HG03159 (cell line): ENCODE data around the gene ATAD3A.
"Not testable (repeated sequence)": the region's sequence is repeated elsewhere in the genome, so short reads cannot be mapped to it uniquely, and the experiment has no call there.

Source experiments
- ATAC-seq: cut with Tn5 transposase; IDR thresholded peaks from one replicate; pipeline ENCODE4 v1.9.1; 2021; ENCODE audit warnings: mild to moderate bottlenecking, moderate library complexity; ENCODE audit not compliant: unreplicated experiment

Gene ATAD3A

GRCh38 chr1:1522536-1522935, 10.6 kb downstream of the ATAD3A start:
- ATAC-seq: not testable (repeated sequence)

- not testable (repeated sequence) for ATAC-seq
These were observed 11.3 kb downstream of the ATAD3A start for GRCh38 chr1:1523226-1523625.

GRCh38 chr1:1523651-1524050, 11.7 kb downstream of the ATAD3A start:
- not testable (repeated sequence) for ATAC-seq

- not testable (repeated sequence) for ATAC-seq
These were observed 12.9 kb downstream of the ATAD3A start for GRCh38 chr1:1524750-1525383.

- not testable (repeated sequence) for ATAC-seq
These were observed 14.5 kb downstream of the ATAD3A start for GRCh38 chr1:1526476-1526875.

GRCh38 chr1:1527092-1527816, 15.3 kb downstream of the ATAD3A start:
- no peak for ATAC-seq

GRCh38 chr1:1528301-1529267, 16.6 kb downstream of the ATAD3A start:
- no peak for ATAC-seq

GRCh38 chr1:1529321-1529720, 17.4 kb downstream of the ATAD3A start:
- ATAC-seq: no peak

- no peak for ATAC-seq
These were observed 18.0 kb downstream of the ATAD3A start for GRCh38 chr1:1529936-1530335.

- no peak for ATAC-seq
These were observed 20.0 kb downstream of the ATAD3A start for GRCh38 chr1:1531947-1532346.

GRCh38 chr1:1533176-1533893, 21.4 kb downstream of the ATAD3A start:
- ATAC-seq: not testable (repeated sequence)

- ATAC-seq: not testable (repeated sequence)
These were observed 21.9 kb downstream of the ATAD3A start for GRCh38 chr1:1533894-1534291.

- ATAC-seq: no peak
These were observed 22.6 kb downstream of the ATAD3A start for GRCh38 chr1:1534401-1535154.

- ATAC-seq: no peak
These were observed 23.4 kb downstream of the ATAD3A start for GRCh38 chr1:1535201-1536018.

- no peak for ATAC-seq
These were observed 24.3 kb downstream of the ATAD3A start for GRCh38 chr1:1536019-1536937.

GRCh38 chr1:1536938-1537546, 25.1 kb downstream of the ATAD3A start:
- ATAC-seq: no peak

- ATAC-seq: no peak
These were observed 25.8 kb downstream of the ATAD3A start for GRCh38 chr1:1537626-1538250.
